Measurements from ENCODE around the gene SPEG.

GRCh38 chr2:219531639-219532377, 97.2 kb downstream of the SPEG start:
- no peak for TF ChIP-seq ZNF512 (CRISPR knock-in tag; IDR thresholded peaks at IDR 0.05)
- peak; percentile 16; the same call in 1 of the 2 replicates for TF ChIP-seq CTCF (CRISPR knock-in tag; IDR thresholded peaks at IDR 0.05)
- TF ChIP-seq RBAK (CRISPR knock-in tag; IDR thresholded peaks at IDR 0.05), result no peak
- no peak for TF ChIP-seq ZFAT (CRISPR knock-in tag; conservative IDR thresholded peaks at IDR 0.05)
- TF ChIP-seq TAF1 (CRISPR knock-in tag; IDR thresholded peaks at IDR 0.05), result no peak
- TF ChIP-seq E2F1 (CRISPR knock-in tag; IDR thresholded peaks at IDR 0.05), result no peak
- TF ChIP-seq FOXO1 (CRISPR knock-in tag; IDR thresholded peaks at IDR 0.05), result no peak
- TF ChIP-seq ZBTB7B (CRISPR knock-in tag; IDR thresholded peaks at IDR 0.05), result no peak
- no peak for TF ChIP-seq SIN3A (IDR thresholded peaks at IDR 0.05; ENCODE audit: borderline replicate concordance, low read depth, low read length)
- no peak for TF ChIP-seq FOXA1 (IDR thresholded peaks at IDR 0.05)
- no peak for TF ChIP-seq FOXA1 (CRISPR knock-in tag; IDR thresholded peaks at IDR 0.05)
- no peak for TF ChIP-seq KMT2B (CRISPR knock-in tag; IDR thresholded peaks at IDR 0.05)
- TF ChIP-seq, protein P1, sequence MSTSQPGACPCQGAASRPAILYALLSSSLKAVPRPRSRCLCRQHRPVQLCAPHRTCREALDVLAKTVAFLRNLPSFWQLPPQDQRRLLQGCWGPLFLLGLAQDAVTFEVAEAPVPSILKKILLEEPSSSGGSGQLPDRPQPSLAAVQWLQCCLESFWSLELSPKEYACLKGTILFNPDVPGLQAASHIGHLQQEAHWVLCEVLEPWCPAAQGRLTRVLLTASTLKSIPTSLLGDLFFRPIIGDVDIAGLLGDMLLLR (CRISPR knock-in tag; IDR thresholded peaks at IDR 0.05), result no peak
